ENCODE measurements around the gene DUSP5. TPM values are rescaled to one million over a fixed set of nuclear protein-coding genes. Genes with fewer than 3 reads are reported as not detected.

Gene DUSP5
- total RNA-seq, 3 donors from 2014 or later, result 3.8 to 35.4 (median 26.9) TPM

GRCh38 chr10:110509560-110509959 is 11.9 kb downstream of the DUSP5 start:
- no peak overlapping the region for H3K27ac ChIP-seq

GRCh38 chr10:110510086-110510485 is 12.4 kb downstream of the DUSP5 start:
- Histone ChIP-seq H3K9me3 (no peaks in the 10 kb centered on the region), H3K27me3 (no peaks in the 10 kb centered on the region), H3K4me3 (no peak overlapping the region), H3K27ac (no peak overlapping the region), H3K4me1 (peaks cover 0 to under 1% of the 10 kb centered on the region in 2 donors), H3K36me3 (no peaks in the 10 kb centered on the region)
- no peak for DNase-seq (ENCODE audit: low spot score in 2 of 2)
- intact Hi-C loops (cut with DNase I; ENCODE audit: low total_unique reads), result no loop called here
- TF ChIP-seq POLR2A (IDR thresholded peaks at IDR 0.05) (no peak), POLR2AphosphoS5 (IDR thresholded peaks at IDR 0.05) (no peak), CTCF (IDR thresholded peaks at IDR 0.05) (no peak)

More at GRCh38 chr10:110509560-110509959, 11.9 kb downstream of the DUSP5 start:
- H3K9me3 ChIP-seq, result no peaks in the 10 kb centered on the region
- intact Hi-C loops (cut with DNase I; ENCODE audit: low total_unique reads), result no loop called here
- no peaks in the 10 kb centered on the region for H3K36me3 ChIP-seq
- no peak for DNase-seq (ENCODE audit: low spot score in 2 of 2)
- no peak overlapping the region for H3K4me3 ChIP-seq
- H3K4me1 ChIP-seq, result peaks cover 0 to 6% of the 10 kb centered on the region in 2 donors
- TF ChIP-seq CTCF (IDR thresholded peaks at IDR 0.05), result no peak
- no peak for TF ChIP-seq POLR2AphosphoS5 (IDR thresholded peaks at IDR 0.05)
- TF ChIP-seq POLR2A (IDR thresholded peaks at IDR 0.05), result no peak
- no peaks in the 10 kb centered on the region for H3K27me3 ChIP-seq

- no peaks in the 10 kb centered on the region for H3K9me3 ChIP-seq
- no peak for DNase-seq (ENCODE audit: low spot score in 2 of 2)
- no peaks in the 10 kb centered on the region for H3K36me3 ChIP-seq
- H3K27ac ChIP-seq, result no peak overlapping the region
- no peak overlapping the region for H3K4me3 ChIP-seq
- intact Hi-C loops (cut with DNase I; ENCODE audit: low total_unique reads), result no loop called here
- no peaks in the 10 kb centered on the region for H3K4me1 ChIP-seq
- TF ChIP-seq POLR2A (IDR thresholded peaks at IDR 0.05), result no peak
- no peak for TF ChIP-seq POLR2AphosphoS5 (IDR thresholded peaks at IDR 0.05)
- TF ChIP-seq CTCF (IDR thresholded peaks at IDR 0.05), result no peak
- H3K27me3 ChIP-seq, result no peaks in the 10 kb centered on the region
Observed at GRCh38 chr10:110510730-110511129, 13.0 kb downstream of the DUSP5 start.

- Histone ChIP-seq H3K27ac (peak overlapping the region in 1 of 2 donors; percentile 30), H3K4me1 (no peaks in the 10 kb centered on the region), H3K27me3 (no peaks in the 10 kb centered on the region), H3K4me3 (no peak overlapping the region), H3K9me3 (no peaks in the 10 kb centered on the region), H3K36me3 (no peaks in the 10 kb centered on the region)
- intact Hi-C loops (cut with DNase I; ENCODE audit: low total_unique reads), result no loop called here
- TF ChIP-seq POLR2A (IDR thresholded peaks at IDR 0.05) (no peak), CTCF (IDR thresholded peaks at IDR 0.05) (no peak), POLR2AphosphoS5 (IDR thresholded peaks at IDR 0.05) (no peak)
- DNase-seq (ENCODE audit: low spot score in 2 of 2), result no peak
Observed at GRCh38 chr10:110511734-110512449, 14.2 kb downstream of the DUSP5 start.

- DNase-seq (ENCODE audit: low spot score in 2 of 2), result no peak
- TF ChIP-seq POLR2A (IDR thresholded peaks at IDR 0.05), result no peak
- no peak for TF ChIP-seq CTCF (IDR thresholded peaks at IDR 0.05)
- no peak for TF ChIP-seq POLR2AphosphoS5 (IDR thresholded peaks at IDR 0.05)
- Histone ChIP-seq H3K4me3 (no peak overlapping the region), H3K36me3 (no peaks in the 10 kb centered on the region), H3K4me1 (no peaks in the 10 kb centered on the region), H3K27me3 (no peaks in the 10 kb centered on the region), H3K27ac (no peak overlapping the region), H3K9me3 (no peaks in the 10 kb centered on the region)
- intact Hi-C loops (cut with DNase I; ENCODE audit: low total_unique reads), result no loop called here
Observed at GRCh38 chr10:110512461-110513187, 14.9 kb downstream of the DUSP5 start.
